Smooth muscle cell of the brain vasculature (primary cell): ENCODE data around the gene XPO1.
"Not testable (repeated sequence)": the region's sequence is repeated elsewhere in the genome, so short reads cannot be mapped to it uniquely, and the experiment has no call there.

ENCODE experiments used
- DNase-seq: peaks from one replicate; pipeline ENCODE4 v3.0.0-alpha.2; 2012; ENCODE audit warnings: low read depth, low spot score

XPO1 gene

DNA sequence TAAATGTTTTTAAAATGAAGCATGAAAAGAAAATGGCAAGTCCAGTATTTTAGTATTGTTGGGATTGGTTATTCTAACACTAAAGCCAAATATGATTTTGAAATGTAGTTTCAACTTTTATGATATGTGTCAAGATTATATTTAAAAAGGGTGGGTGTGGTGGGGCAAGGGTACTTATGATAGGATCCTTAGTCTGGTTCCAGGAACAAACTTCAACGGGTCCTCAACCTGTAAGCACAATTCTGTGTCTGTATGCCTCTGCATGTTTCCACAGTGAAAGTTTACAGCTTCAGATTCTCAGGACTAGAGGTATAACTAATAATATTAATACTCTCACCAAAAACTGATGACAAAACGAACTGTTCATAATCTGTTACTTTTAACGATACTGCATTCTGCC is 73.1 kb downstream of the XPO1 start:
- DNase-seq = no peak

DNA sequence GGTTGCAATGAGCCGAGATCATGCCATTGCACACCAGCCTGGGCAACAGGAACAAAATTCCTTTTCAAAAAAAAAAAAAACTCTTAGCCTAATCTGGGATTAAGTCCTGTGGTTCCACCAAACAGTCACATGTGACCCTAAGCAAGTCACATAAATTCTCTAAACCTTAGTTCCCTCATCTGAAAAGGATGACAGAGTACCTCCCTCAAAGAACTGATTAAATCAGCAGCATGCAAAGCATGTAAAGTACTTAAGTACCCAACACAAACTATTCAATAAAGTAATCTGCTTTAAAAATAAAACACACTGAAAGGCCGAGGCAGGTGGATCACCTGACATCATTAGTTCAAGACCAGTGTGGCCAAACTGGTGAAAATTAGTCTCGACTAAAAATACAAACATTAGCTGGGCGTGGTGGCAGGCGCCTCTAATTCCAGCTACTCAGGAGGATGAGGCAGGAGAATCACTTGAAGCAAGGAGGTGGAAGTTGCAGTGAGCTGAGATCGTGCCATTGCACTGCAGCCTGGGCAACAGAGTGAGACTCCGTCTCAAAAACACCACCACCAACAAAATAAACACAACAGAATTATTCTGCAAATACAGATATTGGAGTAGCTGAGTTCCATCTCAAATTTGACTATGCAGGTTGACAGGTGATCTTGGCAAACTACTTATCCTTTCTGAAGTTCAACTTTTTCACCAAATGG is 74.2 kb downstream of the XPO1 start:
- DNase-seq = no peak

DNA sequence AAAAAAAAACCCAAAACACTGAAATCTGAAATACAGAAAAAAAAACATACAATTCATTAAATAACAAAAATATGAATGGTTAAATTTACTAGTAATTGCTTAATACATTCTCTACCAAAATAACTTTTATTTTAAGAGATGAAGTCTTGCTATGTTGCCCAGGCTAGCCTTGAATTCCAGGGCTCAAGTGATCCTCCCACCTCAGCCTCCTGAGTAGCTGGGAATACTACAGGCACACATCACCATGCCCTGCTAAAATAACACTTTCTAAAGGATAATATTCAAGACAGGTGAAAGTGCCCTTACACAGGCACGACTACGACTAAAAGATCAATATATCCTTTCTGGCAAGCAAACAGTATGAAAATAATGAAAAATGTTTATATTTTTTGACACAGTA is 76.8 kb downstream of the XPO1 start:
- DNase-seq = no peak

DNA sequence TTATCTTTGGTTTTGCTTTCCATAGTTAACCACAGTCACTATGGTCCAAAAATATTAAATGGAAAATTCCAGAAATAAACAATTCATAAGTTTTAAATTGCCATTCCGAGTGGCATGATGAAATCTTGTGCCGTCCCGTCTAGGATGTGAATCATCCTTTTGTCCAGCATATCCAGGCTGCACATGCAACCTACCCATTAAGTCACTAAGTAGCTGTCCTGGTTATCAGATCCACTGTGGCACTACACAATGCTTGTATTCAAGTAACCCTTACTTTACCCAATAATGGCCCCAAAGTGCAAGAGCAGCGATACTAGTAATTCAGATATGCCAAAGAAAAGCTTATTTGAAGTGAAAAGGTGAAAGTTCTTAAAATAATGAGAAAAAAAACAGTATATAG is 78.0 kb downstream of the XPO1 start:
- DNase-seq = no peak

DNA sequence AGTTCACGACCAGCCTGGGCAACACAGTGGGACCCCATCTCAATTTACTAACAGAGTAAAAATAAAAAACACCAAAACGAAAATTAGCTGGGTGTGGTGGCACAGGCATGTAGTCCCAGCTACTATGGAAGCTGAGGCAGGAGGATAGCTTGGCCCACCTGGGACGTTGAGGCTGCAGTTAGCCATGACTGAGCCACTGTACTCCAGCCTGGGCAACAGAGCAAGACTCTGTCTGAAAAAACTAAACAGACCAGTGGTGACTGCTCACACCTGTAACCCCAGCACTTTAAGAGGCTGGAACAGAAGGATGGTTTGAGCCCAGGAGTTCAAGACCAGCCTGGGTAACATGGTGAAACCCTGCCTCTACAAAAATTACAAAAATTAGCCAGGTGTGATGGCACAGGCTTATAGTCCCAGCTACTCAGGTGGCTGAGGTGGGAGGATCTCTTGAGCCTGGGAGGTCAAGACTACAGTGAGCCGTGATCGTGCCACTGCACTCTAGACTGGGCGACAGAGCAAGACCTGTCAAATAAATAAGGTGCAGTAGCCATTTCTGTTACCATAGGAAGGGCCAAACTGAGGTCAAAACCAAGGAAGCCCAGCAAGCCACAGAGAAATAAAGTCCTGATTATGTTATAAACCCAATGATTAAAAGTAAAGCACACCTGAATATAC is 81.3 kb downstream of the XPO1 start:
- no peak for DNase-seq

DNA sequence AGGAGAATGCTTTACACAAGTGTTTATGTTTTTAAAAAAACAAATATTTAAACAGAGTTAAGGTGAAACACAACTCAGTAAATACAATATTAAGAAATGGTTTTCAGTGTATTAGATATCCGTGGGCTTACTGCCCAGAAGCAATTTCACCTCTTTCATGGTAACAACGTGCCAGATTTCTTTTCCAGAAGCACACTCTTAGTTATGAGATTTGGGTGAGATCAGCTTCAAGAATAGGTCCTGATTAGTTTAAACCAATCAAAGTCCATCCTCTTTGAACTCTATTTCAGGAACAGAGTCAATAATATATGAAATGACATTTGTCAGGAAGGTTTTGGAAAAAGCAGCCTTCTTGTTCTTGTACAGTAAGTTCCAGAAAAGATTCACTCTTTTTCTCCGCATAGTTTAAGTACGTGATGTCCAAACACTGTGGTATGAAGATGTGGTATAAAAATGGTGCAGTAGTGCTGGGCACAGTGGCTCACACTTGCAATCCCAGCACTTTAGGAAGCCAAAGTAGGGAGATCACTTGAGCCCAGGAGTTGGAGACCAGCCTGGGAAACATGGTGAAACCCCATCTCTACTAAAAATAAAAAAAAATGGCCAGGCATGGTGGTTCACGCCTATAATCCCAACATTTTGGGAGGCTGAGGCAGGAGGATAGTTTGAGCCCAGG is 81.9 kb downstream of the XPO1 start:
- DNase-seq = no peak

DNA sequence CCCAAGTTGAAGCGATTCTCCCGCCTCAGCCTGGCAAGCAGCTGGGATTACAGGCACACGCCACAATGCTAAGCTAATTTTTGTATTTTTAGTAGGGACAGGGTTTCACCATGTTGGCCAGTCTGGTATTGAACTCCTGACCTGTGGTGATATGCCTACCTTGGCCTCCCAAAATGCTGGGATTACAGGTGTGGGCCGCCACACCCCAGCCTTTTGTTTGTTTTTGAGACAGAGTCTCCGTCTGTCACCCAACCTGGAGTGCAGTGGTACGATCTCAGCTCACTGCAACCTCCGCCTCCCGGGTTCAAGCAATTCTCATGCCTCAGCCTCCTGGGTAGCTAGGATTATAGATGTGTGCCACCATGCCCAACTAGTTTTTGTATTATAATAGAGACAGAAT is 83.2 kb downstream of the XPO1 start:
- not testable (repeated sequence) for DNase-seq

DNA sequence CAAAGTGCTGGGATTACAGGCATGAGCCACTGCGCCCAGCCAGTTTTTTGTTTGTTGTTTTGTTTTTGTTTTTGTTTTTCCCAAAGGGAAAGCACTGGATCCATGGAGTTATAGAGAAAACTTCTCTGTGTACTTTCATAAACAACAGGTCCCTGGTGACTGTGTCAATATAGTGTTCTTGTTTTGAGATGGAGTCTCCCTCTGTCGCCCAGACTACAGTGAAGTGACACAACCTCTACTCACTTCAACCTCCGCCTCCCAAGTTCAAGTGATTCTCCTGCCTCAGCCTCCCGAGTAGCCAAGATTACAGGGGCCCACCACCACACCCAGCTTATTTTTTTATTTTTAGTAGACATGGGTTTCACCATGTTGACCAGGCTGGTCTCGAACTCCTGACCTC is 83.8 kb downstream of the XPO1 start:
- DNase-seq = no peak

DNA sequence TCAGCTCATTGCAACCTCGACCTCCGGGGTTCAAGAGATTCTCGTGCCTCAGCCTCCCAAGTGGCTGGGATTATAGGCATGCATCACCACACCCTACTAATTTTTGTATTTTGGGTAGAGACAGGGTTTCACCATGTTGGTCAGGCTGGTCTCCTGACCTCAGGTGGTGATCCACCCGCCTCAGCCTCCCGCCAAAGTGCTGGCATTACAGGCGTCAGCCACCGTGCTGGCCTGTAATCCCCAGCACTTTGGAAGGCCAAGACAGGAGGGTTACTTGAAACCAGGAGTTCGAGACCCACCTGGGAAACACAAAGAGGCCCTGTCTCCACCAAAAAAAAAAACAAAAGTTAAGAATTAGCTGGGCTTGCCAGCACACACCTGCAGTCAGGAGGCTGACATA is 85.8 kb downstream of the XPO1 start:
- no peak for DNase-seq

DNA sequence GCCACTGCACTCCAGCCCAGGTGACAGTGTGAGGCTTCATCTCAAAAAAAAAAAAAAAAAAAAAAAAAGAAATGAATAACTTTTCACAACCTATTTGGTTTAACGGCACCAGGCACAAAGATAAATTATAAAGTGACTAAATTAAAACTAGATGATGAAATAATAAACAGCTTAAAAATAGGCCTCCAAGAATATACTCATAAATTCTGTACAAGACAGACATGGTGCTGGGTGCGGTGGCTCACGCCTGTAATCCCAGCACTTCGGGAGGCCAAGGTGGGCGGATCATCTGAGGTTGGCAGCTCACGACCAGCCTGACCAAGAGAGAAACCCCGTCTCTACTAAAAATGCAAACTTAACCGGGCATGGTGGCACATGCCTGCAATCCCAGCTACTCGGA is 87.0 kb downstream of the XPO1 start:
- no peak for DNase-seq

DNA sequence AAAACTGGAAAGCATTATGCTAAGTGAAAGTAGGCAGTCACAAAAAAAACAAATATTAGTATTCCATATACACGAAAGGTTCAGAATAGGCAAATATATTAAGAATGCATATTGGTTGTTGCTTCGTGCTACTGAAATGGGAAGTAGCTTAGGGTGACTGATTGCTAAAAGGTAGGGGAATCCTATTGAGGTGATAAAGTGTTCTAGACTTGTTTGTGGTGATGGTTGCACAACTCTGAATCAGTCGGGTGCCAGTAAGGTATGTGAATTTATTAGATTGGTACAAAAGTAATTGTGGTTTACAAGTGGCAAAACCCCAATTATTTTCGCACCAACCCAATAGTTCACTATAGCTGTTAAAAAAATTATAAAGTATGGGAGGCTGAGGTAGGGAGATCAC is 88.0 kb downstream of the XPO1 start:
- no peak for DNase-seq

DNA sequence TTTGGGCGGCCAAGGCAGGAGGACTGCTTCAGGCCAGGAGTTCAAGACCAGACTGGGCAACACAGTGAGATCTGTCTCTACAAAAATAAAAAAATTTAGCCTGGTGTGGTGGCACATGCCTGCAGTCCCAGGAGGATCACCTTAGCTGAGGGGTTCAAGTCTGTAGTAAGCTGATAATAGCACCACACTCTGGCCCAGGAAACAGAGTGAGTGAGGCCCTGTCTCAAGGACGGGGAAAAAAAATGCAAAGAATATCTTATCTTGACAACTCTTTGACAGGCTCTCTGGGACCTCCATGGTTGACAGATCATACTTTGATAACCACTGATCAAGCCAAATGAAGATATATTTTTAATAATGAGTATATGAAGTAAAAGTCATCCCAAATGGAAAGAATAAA is 89.9 kb downstream of the XPO1 start:
- DNase-seq = no peak

DNA sequence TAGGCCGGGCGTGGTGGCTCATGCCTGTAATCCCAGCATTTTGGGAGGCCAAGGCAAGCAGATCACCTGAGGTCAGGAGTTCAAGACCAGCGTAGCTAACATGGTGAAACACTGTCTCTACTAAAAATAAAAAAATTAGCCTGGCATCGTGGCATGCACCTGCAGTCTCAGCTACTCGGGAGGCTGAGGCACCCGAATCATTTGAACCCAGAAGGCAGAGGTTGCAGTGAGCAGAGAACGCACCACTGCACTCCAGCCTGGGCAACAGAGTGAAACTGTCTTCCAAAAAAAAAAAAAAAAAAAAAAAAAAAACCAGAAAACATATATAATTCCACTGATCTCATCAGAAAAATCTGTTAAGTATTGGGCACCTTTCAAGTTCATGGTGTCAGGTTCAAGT is 91.2 kb downstream of the XPO1 start:
- not testable (repeated sequence) for DNase-seq

DNA sequence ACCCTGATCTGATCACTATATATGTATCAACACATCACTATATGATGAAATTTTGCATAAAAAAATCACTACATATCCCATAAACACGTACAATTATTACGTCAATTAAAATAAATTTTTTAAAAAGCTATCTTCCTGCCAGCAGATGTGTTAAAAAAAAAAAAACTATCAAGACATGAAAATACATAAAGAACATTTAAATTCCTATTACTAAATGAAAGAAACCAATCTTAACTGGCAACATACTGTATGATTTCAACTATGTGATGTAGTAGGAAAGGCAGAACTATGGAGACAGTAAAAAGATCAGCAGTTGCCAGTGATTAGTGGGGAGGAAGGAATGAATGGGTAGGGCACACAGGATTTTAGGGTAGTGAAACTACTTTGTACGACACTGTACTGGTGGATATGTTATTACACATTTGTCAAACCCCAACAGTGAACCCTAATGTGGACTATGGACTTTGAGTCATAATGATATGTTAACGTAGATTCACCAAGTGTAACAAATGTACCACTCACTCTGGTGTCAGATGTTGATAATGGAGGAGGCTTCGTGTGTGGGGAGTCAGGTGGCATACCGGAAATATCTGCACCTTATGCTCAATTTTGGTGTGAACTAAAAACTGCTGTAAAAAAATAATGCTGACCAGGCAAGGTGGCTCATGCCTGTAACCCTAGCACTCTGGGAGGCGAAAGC is 94.7 kb downstream of the XPO1 start:
- no peak for DNase-seq

DNA sequence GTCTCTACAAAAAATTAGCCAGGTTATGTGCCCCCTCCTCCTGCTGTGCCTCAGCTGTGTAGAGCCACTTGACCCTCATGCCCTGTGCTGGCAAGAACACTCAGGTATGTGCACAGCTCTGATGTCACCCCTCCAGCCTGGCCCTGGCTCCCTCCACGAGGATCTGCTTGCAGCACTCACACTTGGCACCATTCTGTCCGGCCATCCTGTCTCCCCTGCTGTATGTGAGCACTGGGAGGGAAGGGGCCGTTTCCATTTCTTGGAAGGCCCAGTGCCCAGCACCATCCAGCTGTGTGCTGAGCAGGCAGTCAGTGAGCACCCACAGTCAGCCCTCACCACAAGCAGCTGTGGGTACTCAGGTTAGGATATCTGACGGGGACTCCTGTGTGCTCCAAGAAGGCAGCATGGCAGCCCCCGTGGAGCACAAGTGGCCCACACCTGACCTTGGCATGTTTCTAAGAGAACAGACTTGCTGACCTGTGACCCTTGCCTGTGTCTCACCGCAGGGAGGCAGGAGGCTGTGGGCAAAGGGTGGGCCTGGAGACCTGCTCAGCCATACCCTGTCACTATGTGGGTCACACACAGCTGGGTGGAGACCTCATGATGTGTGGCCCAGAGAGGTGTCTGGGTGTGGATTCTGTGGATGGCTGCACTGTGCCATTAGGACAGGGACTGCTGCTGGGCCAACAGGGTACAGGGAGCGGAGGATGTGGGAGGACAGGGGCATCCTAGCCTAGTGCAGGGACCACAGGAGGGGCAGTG is 98.7 kb downstream of the XPO1 start:
- no peak for DNase-seq

DNA sequence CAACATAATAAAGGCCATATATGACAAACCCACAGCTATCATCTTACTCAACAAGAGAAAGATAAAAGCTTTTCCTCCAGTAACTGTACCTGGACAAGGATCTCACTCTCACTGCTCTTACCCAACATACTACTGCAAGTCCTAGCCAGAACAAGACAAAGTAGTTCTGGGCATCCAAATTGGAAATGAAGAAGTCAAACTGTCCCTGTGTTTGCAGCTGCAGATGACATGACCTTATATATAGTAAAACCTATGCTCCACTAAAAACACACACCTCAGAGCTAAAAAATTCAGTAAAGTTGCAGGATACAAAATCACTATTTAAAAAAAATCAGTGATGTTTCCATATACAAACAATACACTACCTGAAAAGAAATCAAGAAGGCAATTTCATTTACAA is 99.5 kb downstream of the XPO1 start:
- DNase-seq = no peak

DNA sequence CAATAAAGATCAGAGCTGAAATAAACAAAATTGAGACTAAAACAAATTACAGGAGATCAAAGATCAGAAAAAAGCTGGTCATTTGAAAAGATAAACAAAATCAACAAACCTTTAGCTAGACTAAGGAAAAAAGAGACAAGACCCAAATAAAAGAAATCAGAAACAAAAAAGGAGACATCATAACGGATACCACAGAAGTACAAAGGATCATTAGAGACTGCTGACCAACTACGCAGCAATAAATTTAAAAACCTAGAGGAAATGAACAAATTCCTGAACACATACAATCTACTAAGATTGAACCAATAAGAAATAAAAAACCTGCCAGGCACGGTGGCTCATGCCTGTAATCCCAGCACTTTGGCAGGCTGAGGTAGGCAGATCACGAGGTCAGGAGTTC is 101.0 kb downstream of the XPO1 start:
- no peak for DNase-seq

DNA sequence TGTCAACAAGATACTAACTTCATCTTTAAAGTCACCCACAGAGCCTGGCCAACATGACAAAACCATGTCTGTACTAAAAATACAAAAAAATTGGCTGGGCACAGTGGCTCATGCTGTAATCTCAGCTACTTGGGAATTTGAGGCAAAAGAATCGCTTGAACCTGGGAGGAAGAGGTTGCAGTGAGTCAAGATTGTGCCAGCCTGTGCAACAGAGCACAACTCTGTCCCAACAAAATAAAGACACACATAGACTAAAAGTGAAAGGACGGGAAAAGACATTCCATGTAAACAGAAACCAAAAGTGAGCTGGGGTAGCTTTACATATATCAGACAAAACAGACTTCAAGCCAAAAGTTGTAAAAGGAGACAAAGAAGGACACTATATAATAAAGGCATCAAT is 102.1 kb downstream of the XPO1 start:
- DNase-seq = no peak

DNA sequence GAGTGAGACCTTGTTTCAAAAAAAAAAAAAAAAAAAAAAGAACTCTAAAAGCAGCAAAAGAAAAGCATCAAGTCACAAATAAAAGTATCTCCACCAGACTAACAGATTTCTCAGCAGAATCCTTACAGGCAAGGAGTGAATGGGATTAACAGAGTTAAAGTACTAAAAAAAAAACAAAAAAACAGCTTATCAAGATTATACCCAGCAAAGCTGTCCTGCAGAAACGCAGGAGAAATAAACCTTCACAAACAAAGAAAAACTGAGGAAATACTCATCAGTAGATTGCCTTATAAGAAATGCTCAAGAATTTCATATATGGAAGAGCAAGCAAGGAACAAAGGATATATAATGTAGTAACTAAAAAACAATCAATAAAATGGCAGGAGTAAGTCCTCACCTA is 102.9 kb downstream of the XPO1 start:
- DNase-seq = no peak

DNA sequence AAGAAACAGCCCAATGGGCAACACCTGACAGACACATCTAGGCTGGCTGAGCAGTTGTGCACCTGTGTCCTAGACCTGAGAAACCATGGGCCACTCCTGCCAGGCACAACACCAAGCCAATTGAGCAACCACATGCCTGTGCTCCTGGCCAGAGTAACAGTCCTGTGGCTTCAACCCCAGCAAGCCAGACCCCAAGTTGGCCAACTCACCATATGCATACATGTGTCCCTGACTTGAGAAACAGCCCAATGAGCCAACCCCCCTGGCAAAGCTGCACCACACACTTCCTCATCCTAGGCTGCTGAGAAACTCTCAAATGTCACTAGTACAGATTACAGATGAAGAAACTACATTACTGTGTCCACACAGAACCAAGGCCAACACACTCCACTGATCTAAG is 103.8 kb downstream of the XPO1 start:
- no peak for DNase-seq

DNA sequence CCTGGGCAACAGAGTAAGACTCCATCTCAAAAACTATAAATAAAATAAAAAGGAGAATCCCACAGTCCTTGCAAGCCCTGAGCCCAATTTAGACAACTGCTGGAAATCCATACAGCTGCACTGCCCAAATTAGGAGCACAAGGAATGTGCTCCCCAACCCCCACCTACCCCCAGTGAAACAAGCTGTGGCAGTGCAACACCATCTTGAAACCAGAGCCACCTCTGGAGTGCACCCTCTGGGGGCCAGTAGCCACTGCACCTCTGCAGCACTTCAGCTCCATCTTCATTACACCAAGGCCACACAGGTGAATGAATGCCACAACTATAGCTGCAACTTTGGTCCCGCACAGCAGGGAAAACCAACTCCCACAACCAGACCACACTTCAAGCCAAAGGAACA is 104.5 kb downstream of the XPO1 start:
- no peak for DNase-seq

DNA sequence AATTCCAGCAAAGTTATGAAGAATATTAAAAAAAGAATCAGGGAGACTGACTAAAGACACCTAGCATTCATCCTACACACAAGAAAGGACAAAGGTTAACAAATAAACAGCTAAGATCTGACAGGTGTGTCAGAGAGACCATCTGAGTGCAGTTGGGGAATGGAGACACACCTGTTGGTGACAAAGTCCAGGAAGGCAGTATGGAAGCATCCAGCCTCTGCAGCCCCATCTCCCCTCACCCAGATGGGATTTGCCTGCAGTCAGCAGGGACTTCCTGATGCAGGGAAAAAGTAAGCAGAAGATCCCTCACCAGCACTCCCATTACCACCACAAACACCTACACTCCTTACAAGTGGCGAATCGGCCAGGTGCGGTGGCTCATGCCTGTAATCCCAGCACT is 105.2 kb downstream of the XPO1 start:
- DNase-seq = no peak
